ENCODE measurements around the gene NUP85. TPM values are rescaled to one million over a fixed set of nuclear protein-coding genes. Genes with fewer than 3 reads are reported as not detected.
A peak's percentile ranks its signal among the peaks of the same experiment; 100 is the strongest.

Gene NUP85
- total RNA-seq, 2 donors from 2014 or later, result 10.3 to 14.3 TPM

DNA sequence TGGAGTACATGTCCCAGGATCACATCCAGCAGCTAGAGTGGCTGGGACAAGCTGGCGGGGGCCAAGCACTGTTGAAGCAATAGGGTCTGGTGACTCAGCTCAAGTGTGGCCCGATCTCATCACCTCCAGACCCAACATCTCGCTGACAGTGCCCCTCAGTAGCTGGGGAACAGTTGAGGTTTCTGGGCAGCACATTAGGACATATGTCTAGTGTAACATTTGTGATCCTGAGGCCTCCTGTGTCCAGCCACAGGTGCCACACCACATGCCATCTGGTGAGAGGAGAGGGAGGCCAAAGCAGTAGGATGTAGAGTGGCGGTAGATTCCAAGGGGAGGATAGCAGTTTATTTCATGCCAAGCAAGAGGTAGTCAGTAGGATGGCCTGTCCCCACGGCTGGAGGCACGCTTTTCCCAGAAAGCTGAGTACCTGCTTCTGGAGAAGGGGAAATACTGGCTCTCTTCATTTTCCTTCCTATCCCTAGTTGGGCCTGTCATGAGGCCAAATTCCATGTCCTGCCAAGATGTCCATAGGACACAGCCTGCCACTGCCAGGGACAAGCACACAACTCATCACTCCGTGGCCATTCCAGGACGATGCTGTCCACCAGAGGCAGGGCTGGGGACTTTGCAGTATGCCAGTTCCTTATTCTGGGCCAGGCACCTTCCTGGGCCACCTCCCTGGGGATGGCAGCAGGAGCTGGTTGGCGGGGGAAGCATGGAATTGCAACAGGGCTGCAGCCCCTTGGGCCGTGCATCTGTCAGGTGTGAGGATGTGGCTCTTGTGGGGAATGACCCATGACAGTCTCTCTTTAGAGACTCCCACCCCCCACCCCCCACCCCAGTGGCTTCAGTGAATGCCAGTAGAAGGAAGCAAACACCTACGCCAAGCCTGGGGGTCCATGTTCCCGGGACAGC is 31.9 kb downstream of the NUP85 start:
- DNase-seq (ENCODE audit: low spot score), result no peak
- peak overlapping the region; percentile 69 to 72 for H3K27ac ChIP-seq
- H3K9me3 ChIP-seq, result no peaks in the 10 kb centered on the region

DNA sequence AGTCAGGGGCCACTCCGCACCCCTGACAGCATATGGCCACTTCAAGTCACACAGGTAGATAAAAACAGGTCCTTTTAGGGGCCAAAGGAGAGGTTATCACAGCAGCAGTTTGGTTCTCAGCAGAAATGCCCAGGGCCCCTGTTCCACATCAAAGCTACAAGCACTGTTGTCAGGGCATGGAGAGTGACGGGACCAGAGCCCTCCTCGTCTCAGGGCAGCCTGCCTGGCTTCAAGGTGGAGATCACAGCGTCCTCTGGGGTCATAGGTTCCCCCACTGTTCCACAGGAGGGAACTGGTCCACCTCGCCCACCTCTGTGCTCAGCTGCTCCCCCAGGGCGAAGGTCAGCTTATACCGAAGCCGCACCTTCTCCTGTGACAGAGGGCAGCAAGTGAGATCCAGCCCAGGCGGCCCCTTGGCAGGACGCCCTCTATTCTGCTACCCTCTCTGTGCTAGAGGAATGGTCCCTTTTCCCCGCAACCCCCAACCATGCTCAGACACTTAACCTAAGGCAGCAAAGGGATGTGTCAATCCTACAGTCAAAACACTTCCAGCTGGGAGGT is 32.6 kb downstream of the NUP85 start:
- DNase-seq (ENCODE audit: low spot score), result no peak
- TF ChIP-seq, protein P1, sequence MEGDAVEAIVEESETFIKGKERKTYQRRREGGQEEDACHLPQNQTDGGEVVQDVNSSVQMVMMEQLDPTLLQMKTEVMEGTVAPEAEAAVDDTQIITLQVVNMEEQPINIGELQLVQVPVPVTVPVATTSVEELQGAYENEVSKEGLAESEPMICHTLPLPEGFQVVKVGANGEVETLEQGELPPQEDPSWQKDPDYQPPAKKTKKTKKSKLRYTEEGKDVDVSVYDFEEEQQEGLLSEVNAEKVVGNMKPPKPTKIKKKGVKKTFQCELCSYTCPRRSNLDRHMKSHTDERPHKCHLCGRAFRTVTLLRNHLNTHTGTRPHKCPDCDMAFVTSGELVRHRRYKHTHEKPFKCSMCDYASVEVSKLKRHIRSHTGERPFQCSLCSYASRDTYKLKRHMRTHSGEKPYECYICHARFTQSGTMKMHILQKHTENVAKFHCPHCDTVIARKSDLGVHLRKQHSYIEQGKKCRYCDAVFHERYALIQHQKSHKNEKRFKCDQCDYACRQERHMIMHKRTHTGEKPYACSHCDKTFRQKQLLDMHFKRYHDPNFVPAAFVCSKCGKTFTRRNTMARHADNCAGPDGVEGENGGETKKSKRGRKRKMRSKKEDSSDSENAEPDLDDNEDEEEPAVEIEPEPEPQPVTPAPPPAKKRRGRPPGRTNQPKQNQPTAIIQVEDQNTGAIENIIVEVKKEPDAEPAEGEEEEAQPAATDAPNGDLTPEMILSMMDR (IDR thresholded peaks at IDR 0.05), result no peak

More for the DNA sequence above, 31.9 kb downstream of the NUP85 start:
- TF ChIP-seq, protein P1 (IDR thresholded peaks at IDR 0.05), result no peak
- peaks cover 0 to 17% of the 10 kb centered on the region in 2 donors for H3K4me1 ChIP-seq
- H3K4me3 ChIP-seq, result no peak overlapping the region
- no peaks in the 10 kb centered on the region for H3K27me3 ChIP-seq
- peaks cover 87% of the 10 kb centered on the region for H3K36me3 ChIP-seq

DNA sequence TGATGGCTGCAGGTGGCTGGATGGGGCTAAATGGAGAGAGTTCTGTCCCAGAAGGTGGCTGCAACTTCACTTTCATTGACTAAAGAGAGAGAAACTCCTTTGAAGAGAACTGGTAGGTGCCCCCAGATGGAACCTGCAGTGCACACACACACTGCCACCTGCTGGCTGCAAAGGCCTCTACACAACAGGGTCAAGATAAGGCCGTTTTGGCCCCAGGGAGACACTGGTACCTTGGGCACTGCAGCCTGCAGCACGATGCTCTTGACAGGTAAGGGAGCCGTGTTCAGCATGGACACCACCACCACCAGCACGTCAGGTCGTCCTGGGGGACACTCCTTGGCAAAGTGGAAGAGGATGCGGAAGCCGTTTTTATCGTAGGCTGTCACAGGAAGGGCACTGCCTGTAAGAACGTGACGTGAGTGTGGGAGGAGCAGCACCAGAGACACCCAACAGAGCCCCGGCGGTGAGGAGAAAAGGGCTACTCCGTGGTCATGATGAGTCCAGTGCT is 33.3 kb downstream of the NUP85 start:
- Histone ChIP-seq H3K4me3 (no peak overlapping the region), H3K27me3 (no peaks in the 10 kb centered on the region), H3K36me3 (peaks cover 92% of the 10 kb centered on the region), H3K27ac (peak overlapping the region; percentile 69 to 72), H3K4me1 (peaks cover 0 to 17% of the 10 kb centered on the region in 2 donors), H3K9me3 (no peaks in the 10 kb centered on the region)
- TF ChIP-seq, protein P1 (IDR thresholded peaks at IDR 0.05), result peak; percentile 54 to 87
- DNase-seq (ENCODE audit: low spot score), result no peak

More for the DNA sequence above, 32.6 kb downstream of the NUP85 start:
- H3K36me3 ChIP-seq, result peaks cover 87% of the 10 kb centered on the region
- H3K27me3 ChIP-seq, result no peaks in the 10 kb centered on the region
- peaks cover 0 to 17% of the 10 kb centered on the region in 2 donors for H3K4me1 ChIP-seq
- no peak overlapping the region for H3K4me3 ChIP-seq
- peak overlapping the region; percentile 69 to 72 for H3K27ac ChIP-seq
- no peaks in the 10 kb centered on the region for H3K9me3 ChIP-seq

DNA sequence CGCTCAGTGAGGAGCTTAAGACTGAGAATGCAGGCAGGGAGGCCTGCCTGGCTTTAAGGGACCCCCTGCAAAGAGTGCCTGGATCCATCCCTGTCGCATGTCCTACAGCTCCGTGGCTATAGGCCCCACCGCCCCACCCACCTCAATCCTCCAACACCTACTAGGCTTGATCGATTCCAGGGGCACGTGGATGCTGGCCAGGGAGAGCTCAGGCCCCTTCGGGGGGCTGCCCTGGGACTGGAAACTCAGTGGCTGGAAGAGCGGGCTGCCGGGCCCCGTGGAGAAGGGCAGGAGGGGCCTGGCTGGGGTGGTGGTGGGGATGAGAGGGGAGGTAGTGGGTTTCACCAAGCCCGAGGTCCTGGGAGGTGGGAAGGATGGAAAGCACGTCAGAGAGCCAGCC is 33.7 kb downstream of the NUP85 start:
- H3K27ac ChIP-seq, result peak overlapping the region in 1 of 2 donors; percentile 72
- no peak overlapping the region for H3K4me3 ChIP-seq
- no peak for DNase-seq (ENCODE audit: low spot score)
- peaks cover 94% of the 10 kb centered on the region for H3K36me3 ChIP-seq
- peaks cover 0 to 17% of the 10 kb centered on the region in 2 donors for H3K4me1 ChIP-seq
- TF ChIP-seq, protein P1 (IDR thresholded peaks at IDR 0.05), result no peak
- no peaks in the 10 kb centered on the region for H3K9me3 ChIP-seq
- no peaks in the 10 kb centered on the region for H3K27me3 ChIP-seq

DNA sequence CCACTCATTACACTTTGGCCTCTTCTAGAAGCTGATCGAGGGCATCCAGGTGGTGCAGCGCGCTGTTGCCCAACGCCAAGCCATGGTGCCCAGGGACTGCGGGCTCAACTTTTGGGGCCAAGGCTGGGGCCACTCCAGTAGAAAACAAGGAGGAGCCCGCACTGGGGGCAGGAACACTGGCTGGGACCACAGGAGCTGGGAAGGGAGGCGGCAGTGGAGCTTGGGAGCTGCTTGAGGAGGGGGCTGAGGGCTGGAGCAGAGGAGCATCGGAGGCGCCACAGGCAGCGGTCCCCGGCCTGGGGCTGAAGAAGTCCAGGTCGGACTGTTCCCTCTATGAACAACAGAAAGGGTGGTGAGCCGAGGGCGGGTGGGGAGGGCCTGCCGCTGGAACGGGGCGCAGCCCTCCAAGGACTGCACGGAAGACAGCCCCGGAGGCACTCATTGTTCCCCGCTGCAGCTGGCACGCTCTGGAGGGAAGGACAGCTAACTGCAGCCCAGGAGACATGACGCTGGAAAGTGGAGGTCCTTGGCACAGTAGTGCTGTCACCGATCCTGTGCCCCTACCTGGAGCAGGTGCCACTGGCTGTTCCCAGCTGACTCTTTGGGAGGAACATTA is 34.4 kb downstream of the NUP85 start:
- H3K9me3 ChIP-seq, result no peaks in the 10 kb centered on the region
- H3K4me3 ChIP-seq, result no peak overlapping the region
- H3K4me1 ChIP-seq, result peaks cover 0 to 17% of the 10 kb centered on the region in 2 donors
- H3K27me3 ChIP-seq, result no peaks in the 10 kb centered on the region
- DNase-seq (ENCODE audit: low spot score), result no peak
- no peak overlapping the region for H3K27ac ChIP-seq
- H3K36me3 ChIP-seq, result peaks cover 94% of the 10 kb centered on the region
- TF ChIP-seq, protein P1 (IDR thresholded peaks at IDR 0.05), result no peak
